NCI-H2029 treated with DMSO at 0.1 percent for 48 hours (cell line): ENCODE measurements around the gene TNS3.

Source experiments
- DNase-seq: peaks from one replicate; lab custom pipeline; 2025; lab: John Stamatoyannopoulos, UW

The TNS3 gene

GRCh38 chr7:47384755-47385535 is 197.0 kb downstream of the TNS3 start:
- DNase-seq: no peak

- DNase-seq: no peak
Observed at GRCh38 chr7:47383696-47384445, 198.0 kb downstream of the TNS3 start.

- DNase-seq: no peak
Observed at GRCh38 chr7:47383072-47383471, 198.8 kb downstream of the TNS3 start.

- no peak for DNase-seq
Observed at GRCh38 chr7:47382200-47382599, 199.7 kb downstream of the TNS3 start.

GRCh38 chr7:47381134-47381495 is 200.8 kb downstream of the TNS3 start:
- no peak for DNase-seq

GRCh38 chr7:47380325-47381133 is 201.4 kb downstream of the TNS3 start:
- peak; percentile 22 for DNase-seq

GRCh38 chr7:47379629-47380324 is 202.1 kb downstream of the TNS3 start:
- no peak for DNase-seq

- DNase-seq: no peak
Observed at GRCh38 chr7:47378728-47379395, 203.0 kb downstream of the TNS3 start.

GRCh38 chr7:47377741-47378140 is 204.2 kb downstream of the TNS3 start:
- DNase-seq: no peak

- no peak for DNase-seq
Observed at GRCh38 chr7:47376991-47377616, 204.8 kb downstream of the TNS3 start.

- no peak for DNase-seq
Observed at GRCh38 chr7:47375121-47375938, 206.6 kb downstream of the TNS3 start.

GRCh38 chr7:47374538-47374937 is 207.4 kb downstream of the TNS3 start:
- no peak for DNase-seq

GRCh38 chr7:47373871-47374451 is 207.9 kb downstream of the TNS3 start:
- DNase-seq: peak; percentile 57

- DNase-seq: peak; percentile 84
Observed at GRCh38 chr7:47371733-47372368, 210.1 kb downstream of the TNS3 start.

GRCh38 chr7:47371317-47371716 is 210.6 kb downstream of the TNS3 start:
- DNase-seq: no peak

- no peak for DNase-seq
Observed at GRCh38 chr7:47370461-47371042, 211.4 kb downstream of the TNS3 start.

GRCh38 chr7:47369736-47370135 is 212.2 kb downstream of the TNS3 start:
- DNase-seq: no peak

GRCh38 chr7:47368190-47368812 is 213.6 kb downstream of the TNS3 start:
- DNase-seq: no peak
